Measurements from ENCODE around the gene TBC1D21.
A peak's percentile ranks its signal among the peaks of the same experiment; 100 is the strongest.

TBC1D21 gene

GRCh38 chr15:73866481-73866880 is 6.9 kb upstream of the TBC1D21 start:
- H3K9me2 ChIP-seq (replicated peaks; ENCODE audit: low read depth, low read length), result no peaks in the 10 kb centered on the region
- TF ChIP-seq EZH2phosphoT487 (IDR thresholded peaks at IDR 0.05; ENCODE audit: borderline replicate concordance), result no peak
- TF ChIP-seq, protein P1, sequence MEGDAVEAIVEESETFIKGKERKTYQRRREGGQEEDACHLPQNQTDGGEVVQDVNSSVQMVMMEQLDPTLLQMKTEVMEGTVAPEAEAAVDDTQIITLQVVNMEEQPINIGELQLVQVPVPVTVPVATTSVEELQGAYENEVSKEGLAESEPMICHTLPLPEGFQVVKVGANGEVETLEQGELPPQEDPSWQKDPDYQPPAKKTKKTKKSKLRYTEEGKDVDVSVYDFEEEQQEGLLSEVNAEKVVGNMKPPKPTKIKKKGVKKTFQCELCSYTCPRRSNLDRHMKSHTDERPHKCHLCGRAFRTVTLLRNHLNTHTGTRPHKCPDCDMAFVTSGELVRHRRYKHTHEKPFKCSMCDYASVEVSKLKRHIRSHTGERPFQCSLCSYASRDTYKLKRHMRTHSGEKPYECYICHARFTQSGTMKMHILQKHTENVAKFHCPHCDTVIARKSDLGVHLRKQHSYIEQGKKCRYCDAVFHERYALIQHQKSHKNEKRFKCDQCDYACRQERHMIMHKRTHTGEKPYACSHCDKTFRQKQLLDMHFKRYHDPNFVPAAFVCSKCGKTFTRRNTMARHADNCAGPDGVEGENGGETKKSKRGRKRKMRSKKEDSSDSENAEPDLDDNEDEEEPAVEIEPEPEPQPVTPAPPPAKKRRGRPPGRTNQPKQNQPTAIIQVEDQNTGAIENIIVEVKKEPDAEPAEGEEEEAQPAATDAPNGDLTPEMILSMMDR (conservative IDR thresholded peaks at IDR 0.05; ENCODE audit: low read length), result no peak
- no peak overlapping the region for H3K4me3 ChIP-seq (ENCODE audit: low read length, poor library complexity, severe bottlenecking)
- no peaks in the 10 kb centered on the region for H3K36me3 ChIP-seq (ENCODE audit: insufficient read depth, low read length)
- no peaks in the 10 kb centered on the region for H3F3A ChIP-seq (ENCODE audit: low read depth)
- H4K20me1 ChIP-seq (ENCODE audit: insufficient read depth, low read length, poor library complexity, severe bottlenecking), result no peaks in the 10 kb centered on the region
- no peaks in the 10 kb centered on the region for H3K9me3 ChIP-seq (ENCODE audit: insufficient read depth, low read depth, low read length)
- H3K4me2 ChIP-seq (ENCODE audit: low read depth, low read length, poor library complexity, severe bottlenecking), result no peak overlapping the region
- no peak overlapping the region for H2AFZ ChIP-seq (ENCODE audit: low read length)
- no peaks in the 10 kb centered on the region for H3K27me3 ChIP-seq (ENCODE audit: insufficient read depth, low read length, poor library complexity, severe bottlenecking)
- H3K79me2 ChIP-seq (ENCODE audit: insufficient read depth, low read length), result no peaks in the 10 kb centered on the region
- no peaks in the 10 kb centered on the region for H3K4me1 ChIP-seq (ENCODE audit: insufficient read depth, low read length, poor library complexity, severe bottlenecking)
- H3K9ac ChIP-seq (ENCODE audit: low read depth, low read length, poor library complexity, severe bottlenecking), result no peak overlapping the region

- H3K79me2 ChIP-seq (ENCODE audit: insufficient read depth, low read length), result no peaks in the 10 kb centered on the region
- no peaks in the 10 kb centered on the region for H4K20me1 ChIP-seq (ENCODE audit: insufficient read depth, low read length, poor library complexity, severe bottlenecking)
- no peaks in the 10 kb centered on the region for H3K9me3 ChIP-seq (ENCODE audit: insufficient read depth, low read depth, low read length)
- no peak overlapping the region for H2AFZ ChIP-seq (ENCODE audit: low read length)
- H3K4me1 ChIP-seq (ENCODE audit: insufficient read depth, low read length, poor library complexity, severe bottlenecking), result no peaks in the 10 kb centered on the region
- no peaks in the 10 kb centered on the region for H3K27me3 ChIP-seq (ENCODE audit: insufficient read depth, low read length, poor library complexity, severe bottlenecking)
- H3K4me2 ChIP-seq (ENCODE audit: low read depth, low read length, poor library complexity, severe bottlenecking), result no peak overlapping the region
- H3K4me3 ChIP-seq (ENCODE audit: low read length, poor library complexity, severe bottlenecking), result no peak overlapping the region
- H3F3A ChIP-seq (ENCODE audit: low read depth), result no peaks in the 10 kb centered on the region
- no peak for TF ChIP-seq EZH2phosphoT487 (IDR thresholded peaks at IDR 0.05; ENCODE audit: borderline replicate concordance)
- TF ChIP-seq, protein P1 (conservative IDR thresholded peaks at IDR 0.05; ENCODE audit: low read length), result peak; percentile 50
- H3K9ac ChIP-seq (ENCODE audit: low read depth, low read length, poor library complexity, severe bottlenecking), result no peak overlapping the region
- no peaks in the 10 kb centered on the region for H3K36me3 ChIP-seq (ENCODE audit: insufficient read depth, low read length)
- no peaks in the 10 kb centered on the region for H3K9me2 ChIP-seq (replicated peaks; ENCODE audit: low read depth, low read length)
Observed at GRCh38 chr15:73866881-73867410, 6.4 kb upstream of the TBC1D21 start.

- no peak overlapping the region for H3K9ac ChIP-seq (ENCODE audit: low read depth, low read length, poor library complexity, severe bottlenecking)
- H3K9me3 ChIP-seq (ENCODE audit: insufficient read depth, low read depth, low read length), result no peaks in the 10 kb centered on the region
- TF ChIP-seq, protein P1 (conservative IDR thresholded peaks at IDR 0.05; ENCODE audit: low read length), result no peak
- no peak for TF ChIP-seq EZH2phosphoT487 (IDR thresholded peaks at IDR 0.05; ENCODE audit: borderline replicate concordance)
- no peak overlapping the region for H3K4me3 ChIP-seq (ENCODE audit: low read length, poor library complexity, severe bottlenecking)
- H3K4me1 ChIP-seq (ENCODE audit: insufficient read depth, low read length, poor library complexity, severe bottlenecking), result no peaks in the 10 kb centered on the region
- no peaks in the 10 kb centered on the region for H3K9me2 ChIP-seq (replicated peaks; ENCODE audit: low read depth, low read length)
- no peak overlapping the region for H2AFZ ChIP-seq (ENCODE audit: low read length)
- H3K79me2 ChIP-seq (ENCODE audit: insufficient read depth, low read length), result no peaks in the 10 kb centered on the region
- H3K27me3 ChIP-seq (ENCODE audit: insufficient read depth, low read length, poor library complexity, severe bottlenecking), result no peaks in the 10 kb centered on the region
- H3F3A ChIP-seq (ENCODE audit: low read depth), result no peaks in the 10 kb centered on the region
- H3K4me2 ChIP-seq (ENCODE audit: low read depth, low read length, poor library complexity, severe bottlenecking), result no peak overlapping the region
- H4K20me1 ChIP-seq (ENCODE audit: insufficient read depth, low read length, poor library complexity, severe bottlenecking), result no peaks in the 10 kb centered on the region
- no peaks in the 10 kb centered on the region for H3K36me3 ChIP-seq (ENCODE audit: insufficient read depth, low read length)
Observed at GRCh38 chr15:73867426-73867825, 5.9 kb upstream of the TBC1D21 start.
